ENCODE measurements around the gene PRELID3B.
A peak's percentile ranks its signal among the peaks of the same experiment; 100 is the strongest.
"Not testable (repeated sequence)": the region's sequence is repeated elsewhere in the genome, so short reads cannot be mapped to it uniquely, and the experiment has no call there.

PRELID3B gene

GRCh38 chr20:59017493-59018231, 24.9 kb downstream of the PRELID3B start:
- H3K4me3 ChIP-seq, result no peak overlapping the region
- H3K4me1 ChIP-seq, result no peaks in the 10 kb centered on the region; the same call in 1 of the 2 replicates
- H3K27me3 ChIP-seq (ENCODE audit: low read depth), result no peaks in the 10 kb centered on the region
- H3K36me3 ChIP-seq (replicated peaks), result peaks cover 3% of the 10 kb centered on the region
- in situ Hi-C loops (cut with MboI; ENCODE audit: low sequenced_read_pairs), result no loop called here
- no peaks in the 10 kb centered on the region for H3K9me3 ChIP-seq
- no peak for DNase-seq (ENCODE audit: low spot score in 2 of 2)

GRCh38 chr20:59016795-59017492, 25.6 kb downstream of the PRELID3B start:
- DNase-seq (ENCODE audit: low spot score in 2 of 2), result no peak
- no peaks in the 10 kb centered on the region; the same call in 1 of the 2 replicates for H3K4me1 ChIP-seq
- H3K36me3 ChIP-seq (replicated peaks), result no peaks in the 10 kb centered on the region; the same call in 1 of the 2 replicates
- H3K4me3 ChIP-seq, result no peak overlapping the region
- H3K27me3 ChIP-seq (ENCODE audit: low read depth), result no peaks in the 10 kb centered on the region
- in situ Hi-C loops (cut with MboI; ENCODE audit: low sequenced_read_pairs), result no loop called here
- no peaks in the 10 kb centered on the region for H3K9me3 ChIP-seq

GRCh38 chr20:59015812-59016711, 26.5 kb downstream of the PRELID3B start:
- H3K4me1 ChIP-seq, result peaks cover 5% of the 10 kb centered on the region
- no peaks in the 10 kb centered on the region for H3K27me3 ChIP-seq (ENCODE audit: low read depth)
- in situ Hi-C loops (cut with MboI; ENCODE audit: low sequenced_read_pairs), result no loop called here
- no peak overlapping the region for H3K4me3 ChIP-seq
- no peak for DNase-seq (ENCODE audit: low spot score in 2 of 2)
- H3K9me3 ChIP-seq, result no peaks in the 10 kb centered on the region
- no peaks in the 10 kb centered on the region; the same call in 1 of the 2 replicates for H3K36me3 ChIP-seq (replicated peaks)

- Histone ChIP-seq H3K4me1 (peaks cover 9% of the 10 kb centered on the region), H3K36me3 (replicated peaks) (no peaks in the 10 kb centered on the region; the same call in 1 of the 2 replicates), H3K9me3 (no peaks in the 10 kb centered on the region), H3K27me3 (ENCODE audit: low read depth) (no peaks in the 10 kb centered on the region), H3K4me3 (no peak overlapping the region)
- DNase-seq (ENCODE audit: low spot score in 2 of 2), result no peak
- in situ Hi-C loops (cut with MboI; ENCODE audit: low sequenced_read_pairs), result no loop called here
Measured at GRCh38 chr20:59015411-59015810, 27.2 kb downstream of the PRELID3B start.

- H3K36me3 ChIP-seq (replicated peaks), result no peaks in the 10 kb centered on the region; the same call in 1 of the 2 replicates
- no peak overlapping the region for H3K4me3 ChIP-seq
- H3K4me1 ChIP-seq, result peaks cover 9% of the 10 kb centered on the region
- H3K9me3 ChIP-seq, result no peaks in the 10 kb centered on the region
- DNase-seq (ENCODE audit: low spot score in 2 of 2), result no peak
- in situ Hi-C loops (cut with MboI; ENCODE audit: low sequenced_read_pairs), result no loop called here
- no peaks in the 10 kb centered on the region for H3K27me3 ChIP-seq (ENCODE audit: low read depth)
Measured at GRCh38 chr20:59014680-59015389, 27.8 kb downstream of the PRELID3B start.

- Histone ChIP-seq H3K27me3 (ENCODE audit: low read depth) (no peaks in the 10 kb centered on the region), H3K4me3 (no peak overlapping the region), H3K4me1 (peaks cover 9% of the 10 kb centered on the region), H3K36me3 (replicated peaks) (no peaks in the 10 kb centered on the region), H3K9me3 (no peaks in the 10 kb centered on the region)
- in situ Hi-C loops (cut with MboI; ENCODE audit: low sequenced_read_pairs), result no loop called here
- no peak for DNase-seq (ENCODE audit: low spot score in 2 of 2)
Measured at GRCh38 chr20:59013959-59014608, 28.5 kb downstream of the PRELID3B start.

- Histone ChIP-seq H3K4me1 (peaks cover 9% of the 10 kb centered on the region), H3K27me3 (ENCODE audit: low read depth) (no peaks in the 10 kb centered on the region), H3K4me3 (no peak overlapping the region), H3K36me3 (replicated peaks) (no peaks in the 10 kb centered on the region), H3K9me3 (no peaks in the 10 kb centered on the region)
- in situ Hi-C loops (cut with MboI; ENCODE audit: low sequenced_read_pairs), result no loop called here
- DNase-seq (ENCODE audit: low spot score in 2 of 2), result no peak
Measured at GRCh38 chr20:59013031-59013951, 29.3 kb downstream of the PRELID3B start.

GRCh38 chr20:59011874-59012157, 30.8 kb downstream of the PRELID3B start:
- H3K36me3 ChIP-seq (replicated peaks); H3K4me3 ChIP-seq; in situ Hi-C loops (cut with MboI; ENCODE audit: low sequenced_read_pairs); DNase-seq (ENCODE audit: low spot score in 2 of 2); H3K9me3 ChIP-seq; H3K27me3 ChIP-seq (ENCODE audit: low read depth): not testable (repeated sequence)
- peaks cover 12% of the 10 kb centered on the region for H3K4me1 ChIP-seq

- in situ Hi-C loops (cut with MboI; ENCODE audit: low sequenced_read_pairs), result no loop called here
- Histone ChIP-seq H3K4me1 (peaks cover 12% of the 10 kb centered on the region), H3K36me3 (replicated peaks) (no peaks in the 10 kb centered on the region), H3K27me3 (ENCODE audit: low read depth) (no peaks in the 10 kb centered on the region), H3K4me3 (no peak overlapping the region), H3K9me3 (no peaks in the 10 kb centered on the region)
- DNase-seq (ENCODE audit: low spot score in 2 of 2), result peak in 1 of 2 experiments; percentile 41
Measured at GRCh38 chr20:59010995-59011873, 31.4 kb downstream of the PRELID3B start.

- DNase-seq (ENCODE audit: low spot score in 2 of 2), result no peak
- in situ Hi-C loops (cut with MboI; ENCODE audit: low sequenced_read_pairs), result no loop called here
- Histone ChIP-seq H3K4me1 (peaks cover 18% of the 10 kb centered on the region), H3K9me3 (no peaks in the 10 kb centered on the region), H3K4me3 (no peak overlapping the region), H3K36me3 (replicated peaks) (no peaks in the 10 kb centered on the region; the same call in 1 of the 2 replicates), H3K27me3 (ENCODE audit: low read depth) (no peaks in the 10 kb centered on the region)
Measured at GRCh38 chr20:59010321-59010994, 32.1 kb downstream of the PRELID3B start.

- Histone ChIP-seq H3K4me3 (no peak overlapping the region), H3K27me3 (ENCODE audit: low read depth) (no peaks in the 10 kb centered on the region), H3K4me1 (peaks cover 21% of the 10 kb centered on the region), H3K9me3 (no peaks in the 10 kb centered on the region), H3K36me3 (replicated peaks) (peaks cover under 1% of the 10 kb centered on the region; the same call in 1 of the 2 replicates)
- DNase-seq (ENCODE audit: low spot score in 2 of 2), result no peak
- in situ Hi-C loops (cut with MboI; ENCODE audit: low sequenced_read_pairs), result no loop called here
Measured at GRCh38 chr20:59008715-59009336, 33.8 kb downstream of the PRELID3B start.
